CD4-positive, alpha-beta T cell (primary cell): ENCODE data around the gene MRPL32. TPM values are rescaled to one million over a fixed set of nuclear protein-coding genes. Genes with fewer than 3 reads are reported as not detected.

Experiments
- ATAC-seq: fragments of 200-7000 bp; cut with Tn5 transposase; one replicate; pipeline ENCODE4 v1.10.0; 2022; ENCODE audit warnings: mild to moderate bottlenecking; ENCODE audit not compliant: poor library complexity
- CTCF ChIA-PET: fragments of 350-600 bp; sonication (Branson Sonifier 250); formaldehyde crosslinking; loops from one replicate; lab custom pipeline; 2021; ENCODE audit warnings: antibody characterized with exemption, inconsistent platforms; lab: Charles Lee
- POLR2A ChIA-PET: fragments of 350-600 bp; sonication (Branson Sonifier 250); formaldehyde crosslinking; loops from one replicate; lab custom pipeline; 2021; ENCODE audit warnings: antibody characterized with exemption, inconsistent platforms; lab: Charles Lee
- DNase-seq, 14 experiments: peaks; one replicate each; pipeline ENCODE4 v3.0.0-alpha.2; 2013 to 2020; ENCODE audit warnings: mixed read lengths in 2 of 14
- H3K27ac ChIP-seq, 2 donors: one replicate each; pipeline versions ENCODE4 v1.5.1 to v1.7.0; 2013; ENCODE audit warnings: low read length in 2 of 2, low read depth in 1 of 2, mild to moderate bottlenecking in 1 of 2
- H3K27me3 ChIP-seq, 2 experiments: 1 replicate in 1 of 2; 2 replicates in 1 of 2; pipeline versions ENCODE4 v1.6.1 to v1.7.0; 2013; ENCODE audit warnings: low read length in 2 of 2, control low read depth in 1 of 2, mild to moderate bottlenecking in 1 of 2, moderate library complexity in 1 of 2; ENCODE audit not compliant: insufficient read depth in 2 of 2, control insufficient read depth in 1 of 2
- H3K36me3 ChIP-seq: one replicate; pipeline ENCODE4 v1.6.1; 2013; ENCODE audit warnings: low read length, control low read depth; ENCODE audit not compliant: insufficient read depth
- H3K4me1 ChIP-seq: one replicate; pipeline ENCODE4 v1.6.1; 2013; ENCODE audit warnings: low read length, control low read depth; ENCODE audit not compliant: insufficient read depth
- H3K4me3 ChIP-seq: one replicate; pipeline ENCODE4 v1.5.1; 2013; ENCODE audit warnings: mild to moderate bottlenecking, low read length, moderate library complexity
- H3K9me3 ChIP-seq, 2 experiments: 1 replicate in 1 of 2; 2 replicates in 1 of 2; pipeline versions ENCODE4 v1.6.1 to v1.7.0; 2013; ENCODE audit warnings: low read length in 2 of 2, mild to moderate bottlenecking in 2 of 2, control low read depth in 1 of 2, moderate library complexity in 1 of 2; ENCODE audit not compliant: control insufficient read depth in 1 of 2, insufficient read depth in 1 of 2
- H3K27ac Mint-ChIP-seq: one replicate; pipeline ENCODE4 v1.8.0; 2020; ENCODE audit warnings: mixed read lengths
- H3K27me3 Mint-ChIP-seq: one replicate; pipeline ENCODE4 v1.8.0; 2021; ENCODE audit warnings: mixed read lengths
- H3K36me3 Mint-ChIP-seq: one replicate; pipeline ENCODE4 v1.8.0; 2021; ENCODE audit warnings: low read depth, mixed read lengths
- H3K4me1 Mint-ChIP-seq: one replicate; pipeline ENCODE4 v1.8.0; 2021; ENCODE audit warnings: low read depth, mixed read lengths
- H3K4me3 Mint-ChIP-seq: one replicate; pipeline ENCODE4 v1.8.0; 2020; ENCODE audit warnings: mild to moderate bottlenecking, mixed read lengths
- H3K9me3 Mint-ChIP-seq: one replicate; pipeline ENCODE4 v1.8.0; 2020; ENCODE audit warnings: mixed read lengths
- CTCF ChIP-seq: fragments of 200-600 bp; IDR thresholded peaks from one replicate; pipeline ENCODE4 v1.8.0; 2022; ENCODE audit warnings: antibody characterized with exemption, mild to moderate bottlenecking
- intact Hi-C, 2 experiments: fragments of 100-400 bp; cut with DNase I in 1 of 2; cut with micrococcal nuclease in 1 of 2; formaldehyde crosslinking; loops; one replicate each; pipeline versions ENCODE4 v1.15.1 to v1.9.0; 2023 to 2025; cut with DNase I, micrococcal nuclease
- total RNA-seq, 174 experiments: library from RNA in 2 of 174; stranded (reverse) in 2 of 174; gene quantifications; one replicate each; pipeline ENCODE4 v1.2.3 and lab custom pipeline; 2021 to 2026

MRPL32 gene
- total RNA-seq, 2 experiments from 2014 or later, result 57.1 to 60.7 TPM

DNA sequence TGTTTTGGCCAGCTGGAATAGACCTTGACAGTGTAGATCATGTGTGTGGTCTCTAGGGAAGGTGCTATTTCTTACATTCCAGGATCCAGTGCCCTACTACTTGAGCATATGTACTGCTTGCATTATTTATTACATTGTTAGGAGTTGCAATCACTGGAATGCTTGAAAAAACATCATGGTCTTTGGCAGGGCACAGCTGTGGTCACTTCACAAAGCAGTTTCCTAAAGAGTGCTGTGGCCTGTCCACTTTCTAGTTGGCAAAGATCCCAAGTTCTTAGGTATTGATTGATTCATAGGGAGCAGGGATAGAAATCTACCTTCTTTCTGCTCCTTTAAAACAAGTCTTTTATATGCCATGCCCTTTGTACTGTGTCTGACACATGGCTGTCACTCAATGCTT lies 24.9 kb upstream of the MRPL32 start:
- CTCF ChIA-PET, result interaction anchor here (0.7 kb wide), 1 partner anchor 10 kb away, joined by 3 read pairs; no protein-coding TSS in a partner anchor
- TF ChIP-seq CTCF, result no peak
- Histone ChIP-seq H3K4me1 (peaks cover 13% of the 10 kb centered on the region), H3K27ac (no peak overlapping the region), H3K36me3 (no peaks in the 10 kb centered on the region), H3K27me3 (no peaks in the 10 kb centered on the region), H3K9me3 (no peaks in the 10 kb centered on the region), H3K4me3 (no peak overlapping the region)
- ATAC-seq (no peak), DNase-seq (no peak)
- no peak overlapping the region for H3K27ac Mint-ChIP-seq
- POLR2A ChIA-PET, result interaction anchor here (1.0 kb wide), 1 partner anchor 25 kb away, joined by 3 read pairs; the partner anchor contains the start of genes MRPL32 and PSMA2
- H3K4me1 Mint-ChIP-seq, result peaks cover 29% of the 10 kb centered on the region
- H3K27me3 Mint-ChIP-seq, result no peaks in the 10 kb centered on the region
- no peak overlapping the region for H3K4me3 Mint-ChIP-seq
- H3K36me3 Mint-ChIP-seq, result peaks cover 17% of the 10 kb centered on the region
- intact Hi-C loops, result no loop called here
- H3K9me3 Mint-ChIP-seq, result no peaks in the 10 kb centered on the region

DNA sequence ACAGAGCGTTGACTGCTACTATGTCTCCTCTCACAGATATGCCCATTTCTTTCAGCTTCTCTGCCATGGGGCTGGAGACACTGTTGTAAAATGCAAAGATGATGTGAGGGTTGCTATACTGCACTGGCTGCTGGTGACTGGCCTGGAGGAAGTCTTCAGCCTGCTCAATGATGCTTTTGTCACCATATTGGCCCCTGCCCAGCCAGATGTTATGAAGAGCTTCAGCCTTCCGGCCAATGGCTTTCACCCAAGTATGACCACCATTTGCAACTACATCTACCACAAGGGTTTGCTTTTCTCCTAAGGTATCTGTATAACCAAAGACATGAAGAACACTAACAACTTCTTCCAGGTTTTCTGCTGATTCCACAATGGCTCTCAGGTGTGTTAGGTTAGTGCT lies 21.9 kb upstream of the MRPL32 start:
- no peaks in the 10 kb centered on the region for H3K9me3 ChIP-seq
- Mint-ChIP-seq H3K4me1 (peaks cover 47% of the 10 kb centered on the region), H3K4me3 (peak overlapping the region; percentile 93), H3K27me3 (no peaks in the 10 kb centered on the region), H3K36me3 (peaks cover 34% of the 10 kb centered on the region), H3K27ac (peak overlapping the region; percentile 86), H3K9me3 (no peaks in the 10 kb centered on the region)
- CTCF ChIA-PET, result interaction anchor here (0.9 kb wide), 1 partner anchor 672 kb away, joined by 3 read pairs; the partner anchor contains the start of gene STK17A
- TF ChIP-seq CTCF, result no peak
- intact Hi-C loops, result loop anchor here (2.0 to 5.0 kb wide), 4 partner anchors 20 to 1582 kb away; partner anchors contain the start of genes NUDCD3 (in 1 of the 2) and UBE2D4 (in 1 of the 2)
- H3K36me3 ChIP-seq, result no peaks in the 10 kb centered on the region
- no peak overlapping the region for H3K27ac ChIP-seq
- H3K27me3 ChIP-seq, result no peaks in the 10 kb centered on the region
- H3K4me3 ChIP-seq, result no peak overlapping the region
- ATAC-seq (no peak), DNase-seq (no peak)
- H3K4me1 ChIP-seq, result peaks cover 21% of the 10 kb centered on the region
- POLR2A ChIA-PET, result interaction anchor here (1.1 to 9.4 kb wide), 3 partner anchors 22 to 740 kb away, joined by 3 to 79 read pairs (median 5); partner anchors contain the start of genes MRPL32 and PSMA2

DNA sequence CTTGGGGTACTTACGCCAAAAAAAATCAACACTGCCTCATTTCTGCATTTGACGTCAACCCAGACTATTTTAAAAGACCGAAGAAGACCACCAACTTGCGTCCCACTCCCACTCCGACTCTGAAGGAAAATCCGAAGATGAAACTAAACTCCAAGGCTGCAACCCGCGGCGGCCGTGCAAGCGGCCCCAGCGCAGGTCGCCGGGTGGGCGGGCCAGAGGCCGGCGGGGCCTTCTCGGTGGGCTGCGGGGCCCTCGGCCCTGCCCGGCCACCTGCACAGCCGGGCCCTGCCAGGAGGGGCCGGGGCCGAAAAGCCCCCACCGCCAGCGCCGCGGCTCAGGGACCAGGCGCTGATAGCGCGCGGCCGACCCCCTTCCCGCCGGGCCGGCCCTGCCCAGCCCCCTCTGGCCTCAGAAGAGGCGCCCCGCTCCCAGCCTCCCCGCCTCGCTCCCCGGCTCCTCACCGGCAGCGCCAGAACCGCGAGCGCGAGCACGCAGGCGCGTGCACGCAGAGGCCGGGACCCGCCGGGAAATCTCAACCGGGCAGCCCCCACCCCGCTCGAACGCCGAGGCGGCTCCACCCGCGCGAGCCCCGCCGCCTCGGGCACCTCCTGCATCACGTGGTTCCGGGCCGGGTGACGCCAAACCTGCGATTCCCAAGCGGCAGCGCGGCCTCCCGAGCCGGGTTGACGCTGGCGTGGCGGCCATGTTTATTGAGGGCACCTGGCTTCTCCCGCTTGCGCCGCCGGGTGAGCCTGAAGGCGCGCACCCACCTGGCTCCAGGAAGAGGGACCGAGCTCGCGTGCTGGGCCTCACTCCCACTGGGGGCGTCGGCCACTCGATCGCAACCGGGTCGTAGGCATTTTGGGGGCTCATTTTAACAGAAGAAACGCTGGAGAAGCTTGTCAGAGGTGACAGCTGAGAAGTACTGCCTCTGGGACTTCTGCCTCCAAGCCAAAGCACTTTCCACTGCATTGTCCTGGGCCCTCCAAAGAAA lies 20.4 kb upstream of the MRPL32 start, which contains the start of gene C7orf25:
C7orf25 (minus strand) TSS at position 617 of the 994 bp plus-strand sequence. CDS start 1,170 bp downstream, outside the sequence.
- H3K4me1 Mint-ChIP-seq, result peaks cover 47% of the 10 kb centered on the region
- peaks cover 21% of the 10 kb centered on the region for H3K4me1 ChIP-seq
- peak within 1 kb of the TSS; percentile 93 for H3K4me3 Mint-ChIP-seq
- CTCF ChIA-PET, result interaction anchor here (1.1 kb wide), 1 partner anchor 17 kb away, joined by 3 read pairs; no protein-coding TSS in a partner anchor
- no peaks in the 10 kb centered on the region for H3K9me3 Mint-ChIP-seq
- peak within 1 kb of the TSS; percentile 69 for H3K4me3 ChIP-seq
- no peaks in the 10 kb centered on the region for H3K27me3 Mint-ChIP-seq
- TF ChIP-seq CTCF, result no peak
- POLR2A ChIA-PET, result interaction anchor here (1.0 to 9.4 kb wide), 7 partner anchors 18 to 923 kb away, joined by 3 to 79 read pairs (median 5); partner anchors contain the start of genes MRPL32 and PSMA2
- H3K9me3 ChIP-seq, result no peaks in the 10 kb centered on the region
- intact Hi-C loops, result loop anchor here (1.0 to 5.0 kb wide), 5 partner anchors 21 to 1581 kb away; partner anchors contain the start of genes MRPL32 (in 1 of the 2), NUDCD3 (in 1 of the 2), PSMA2 (in 1 of the 2) and UBE2D4 (in 1 of the 2)
- H3K36me3 ChIP-seq, result peaks cover 10% of the 10 kb centered on the region
- H3K36me3 Mint-ChIP-seq, result peaks cover 48% of the 10 kb centered on the region
- peak within 1 kb of the TSS in 1 of 2 donors; percentile 61 for H3K27ac ChIP-seq
- H3K27ac Mint-ChIP-seq, result peak within 1 kb of the TSS; percentile 86
- peak; percentile 95 for ATAC-seq
- H3K27me3 ChIP-seq, result no peaks in the 10 kb centered on the region
- DNase-seq, result peak; percentile 89 to 98 (median 95)
